ENCODE measurements around the gene PAM. TPM values are rescaled to one million over a fixed set of nuclear protein-coding genes. Genes with fewer than 3 reads are reported as not detected.
A peak's percentile ranks its signal among the peaks of the same experiment; 100 is the strongest.

Gene PAM
- total RNA-seq, 4 donors from 2014 or later, result 113 to 178 (median 130) TPM

DNA sequence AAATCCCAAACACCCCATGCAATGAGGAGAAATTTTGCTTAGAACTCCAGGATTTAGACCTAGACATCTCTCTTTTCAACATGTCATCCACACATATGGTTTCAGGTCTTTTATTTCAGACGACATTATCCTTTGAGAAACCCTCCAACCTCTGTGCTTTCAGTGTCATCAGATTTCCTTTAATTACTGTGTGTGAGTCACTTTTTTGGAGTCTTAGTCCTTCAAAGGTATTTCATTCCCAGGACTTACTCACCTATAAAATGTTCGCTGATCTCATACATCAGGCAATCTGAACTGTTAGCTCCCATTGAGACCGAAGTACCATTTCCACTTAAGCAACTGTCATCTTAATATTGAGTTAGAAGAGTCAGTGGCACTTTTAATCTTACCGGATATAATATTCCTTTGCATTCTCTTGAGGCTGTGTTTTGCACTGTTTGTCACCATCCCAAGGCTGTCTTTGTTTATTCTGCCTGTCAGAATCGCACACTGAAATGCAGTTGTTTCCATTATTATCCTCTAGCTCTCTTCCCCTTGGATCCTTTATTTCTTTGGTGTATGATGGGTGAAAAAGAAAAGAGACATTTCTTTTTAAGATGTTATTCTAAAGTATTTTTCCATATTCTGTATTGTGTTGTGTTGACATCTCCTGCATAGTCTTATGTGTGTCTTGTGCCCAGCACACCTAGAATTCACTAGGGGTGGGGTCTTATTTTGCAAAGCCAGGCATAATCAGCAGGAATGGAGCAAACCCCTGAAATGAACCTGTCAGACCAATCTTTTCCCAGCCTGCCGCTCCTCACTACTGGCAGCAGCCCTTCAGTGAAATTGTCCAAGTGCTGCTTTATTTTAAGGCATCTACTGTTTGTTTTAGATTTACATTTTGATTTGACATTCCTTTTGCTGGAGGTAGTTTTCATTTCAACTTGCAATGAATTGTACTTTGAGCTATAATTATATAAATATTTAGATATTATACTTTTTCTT is 155.4 kb downstream of the PAM start:
- ATAC-seq (ENCODE audit: low FRiP score), result no peak
- TF ChIP-seq, protein P1, sequence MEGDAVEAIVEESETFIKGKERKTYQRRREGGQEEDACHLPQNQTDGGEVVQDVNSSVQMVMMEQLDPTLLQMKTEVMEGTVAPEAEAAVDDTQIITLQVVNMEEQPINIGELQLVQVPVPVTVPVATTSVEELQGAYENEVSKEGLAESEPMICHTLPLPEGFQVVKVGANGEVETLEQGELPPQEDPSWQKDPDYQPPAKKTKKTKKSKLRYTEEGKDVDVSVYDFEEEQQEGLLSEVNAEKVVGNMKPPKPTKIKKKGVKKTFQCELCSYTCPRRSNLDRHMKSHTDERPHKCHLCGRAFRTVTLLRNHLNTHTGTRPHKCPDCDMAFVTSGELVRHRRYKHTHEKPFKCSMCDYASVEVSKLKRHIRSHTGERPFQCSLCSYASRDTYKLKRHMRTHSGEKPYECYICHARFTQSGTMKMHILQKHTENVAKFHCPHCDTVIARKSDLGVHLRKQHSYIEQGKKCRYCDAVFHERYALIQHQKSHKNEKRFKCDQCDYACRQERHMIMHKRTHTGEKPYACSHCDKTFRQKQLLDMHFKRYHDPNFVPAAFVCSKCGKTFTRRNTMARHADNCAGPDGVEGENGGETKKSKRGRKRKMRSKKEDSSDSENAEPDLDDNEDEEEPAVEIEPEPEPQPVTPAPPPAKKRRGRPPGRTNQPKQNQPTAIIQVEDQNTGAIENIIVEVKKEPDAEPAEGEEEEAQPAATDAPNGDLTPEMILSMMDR (IDR thresholded peaks at IDR 0.05), result no peak
- no peak for DNase-seq (ENCODE audit: low spot score)

DNA sequence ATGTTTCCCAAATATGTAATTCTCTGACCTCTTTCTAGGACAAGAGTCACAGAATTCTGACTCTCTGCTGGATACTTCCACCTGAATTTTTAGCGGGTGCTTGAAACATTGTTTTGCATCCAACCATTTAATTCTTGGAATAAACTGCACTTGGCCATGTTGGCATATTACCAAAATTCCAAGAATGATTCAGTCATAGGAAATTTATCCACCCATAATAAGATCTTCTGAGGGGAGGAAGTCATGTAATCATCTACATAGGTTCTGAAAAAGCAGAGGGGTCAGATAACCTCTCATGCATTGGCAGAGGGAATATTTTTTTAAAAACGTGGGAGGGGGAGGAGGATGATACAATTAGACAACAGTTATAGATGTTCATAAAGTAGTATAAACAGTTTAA is 156.9 kb downstream of the PAM start:
- DNase-seq (ENCODE audit: low spot score) (no peak), ATAC-seq (ENCODE audit: low FRiP score) (peak; percentile 73)
- TF ChIP-seq, protein P1 (IDR thresholded peaks at IDR 0.05), result no peak

DNA sequence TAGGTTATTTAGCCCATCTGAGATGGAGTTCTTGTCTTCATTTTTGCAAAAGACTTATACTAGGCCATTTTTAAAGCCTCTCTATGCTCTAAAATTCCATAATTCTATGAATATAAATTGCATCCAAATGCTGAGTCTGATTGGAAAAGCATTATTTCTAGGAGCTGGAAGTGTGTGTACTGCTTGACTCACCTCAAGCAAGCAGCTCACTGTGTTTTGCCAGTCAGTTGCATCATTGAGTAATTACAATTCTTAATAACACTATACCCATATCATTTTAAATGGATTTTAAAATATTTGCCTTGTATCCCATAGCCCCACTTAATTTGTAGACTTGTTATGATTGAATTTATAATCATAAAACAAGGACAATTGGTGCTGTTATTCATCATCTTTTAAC is 161.0 kb downstream of the PAM start:
- DNase-seq (ENCODE audit: low spot score) (no peak), ATAC-seq (ENCODE audit: low FRiP score) (no peak)
- TF ChIP-seq, protein P1 (IDR thresholded peaks at IDR 0.05), result no peak

DNA sequence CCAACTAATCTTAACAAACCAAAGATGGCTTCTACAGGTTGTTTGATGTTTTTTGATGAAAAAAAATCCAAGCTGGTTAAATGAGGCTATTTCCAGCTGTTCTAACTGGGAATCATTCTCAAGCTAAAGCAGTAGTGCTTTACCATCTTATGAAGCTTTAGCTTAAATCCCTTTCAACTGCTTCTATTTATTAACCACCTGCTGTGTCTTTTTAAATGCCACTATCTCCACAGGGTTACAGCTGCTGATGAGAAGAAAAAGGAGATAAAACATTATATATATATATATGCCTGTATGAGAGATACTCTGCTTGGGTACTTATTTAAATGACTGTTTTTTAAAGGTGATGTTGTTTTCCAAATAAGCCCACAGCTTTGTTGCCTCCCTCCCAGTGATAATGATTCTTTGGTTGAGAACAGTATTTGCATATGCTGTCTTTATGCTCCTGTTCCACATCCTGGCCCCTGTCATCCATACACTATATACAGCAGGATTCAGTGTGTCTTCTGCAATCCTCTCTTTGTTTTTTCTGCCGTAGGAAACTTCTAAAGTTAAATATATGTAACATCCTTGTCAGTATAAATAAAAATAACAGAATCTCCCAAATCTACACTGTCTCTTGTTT is 164.0 kb downstream of the PAM start:
- ATAC-seq (ENCODE audit: low FRiP score) (no peak), DNase-seq (ENCODE audit: low spot score) (no peak)
- TF ChIP-seq, protein P1 (IDR thresholded peaks at IDR 0.05), result no peak

DNA sequence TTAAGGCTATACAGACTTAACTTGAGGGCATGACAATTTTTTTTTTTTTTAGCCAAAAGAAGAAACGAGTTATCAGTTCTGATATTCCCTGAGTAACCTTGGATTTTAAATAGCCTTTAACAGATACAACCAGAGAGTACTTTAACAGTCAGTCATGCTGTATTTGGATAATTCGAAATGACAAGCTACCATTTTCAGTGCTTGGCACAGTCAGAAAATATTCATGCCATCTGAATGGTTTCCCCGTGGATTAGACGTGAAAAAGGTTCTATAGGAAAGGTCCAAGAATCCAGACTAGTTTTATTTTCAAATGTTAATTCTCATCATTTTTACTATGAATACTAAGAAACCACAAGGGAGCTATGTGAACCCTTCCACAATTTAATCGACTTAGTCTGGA is 165.7 kb downstream of the PAM start:
- ATAC-seq (ENCODE audit: low FRiP score) (no peak), DNase-seq (ENCODE audit: low spot score) (no peak)
- TF ChIP-seq, protein P1 (IDR thresholded peaks at IDR 0.05), result no peak

DNA sequence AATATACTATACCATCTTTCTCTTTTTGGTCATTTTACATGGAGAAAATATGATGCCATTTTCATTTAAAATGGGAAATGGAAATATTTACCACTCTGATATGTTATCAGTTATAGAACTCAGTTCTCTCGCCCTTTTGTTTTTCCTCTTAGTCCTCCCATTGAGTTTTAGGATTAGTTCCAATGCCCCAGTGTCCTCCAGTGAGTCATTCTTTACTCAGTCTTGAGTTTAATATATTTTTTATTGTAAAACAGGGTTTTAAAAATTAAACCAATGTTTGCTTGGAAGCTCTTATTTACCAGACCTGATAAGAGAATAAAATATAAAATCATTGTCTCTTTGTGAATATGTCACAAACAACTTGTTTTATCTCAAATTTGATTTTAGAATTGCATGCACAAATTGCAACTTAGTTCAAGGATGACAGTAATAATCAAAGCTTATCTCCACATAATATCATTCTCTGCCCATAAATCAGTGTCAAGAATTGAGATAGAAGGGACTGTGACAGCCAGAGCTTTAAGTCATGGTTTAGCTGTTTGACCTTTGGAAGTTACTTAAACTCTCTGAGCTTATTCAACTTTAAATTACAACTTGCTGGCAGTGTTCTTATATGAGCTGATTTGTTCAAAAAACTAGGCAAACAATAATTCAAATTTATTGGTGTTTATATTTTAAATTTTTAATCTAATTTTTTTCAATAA is 166.4 kb downstream of the PAM start:
- TF ChIP-seq, protein P1 (IDR thresholded peaks at IDR 0.05), result no peak
- no peak for ATAC-seq (ENCODE audit: low FRiP score)
- no peak for DNase-seq (ENCODE audit: low spot score)

All from omental fat pad (tissue), 4 donors.